Mucosa of gallbladder (tissue), 1 donor: ENCODE results near the gene VPS50. TPM values are rescaled to one million over a fixed set of nuclear protein-coding genes. Genes with fewer than 3 reads are reported as not detected.
"Not testable (repeated sequence)": the region's sequence is repeated elsewhere in the genome, so short reads cannot be mapped to it uniquely, and the experiment has no call there.

Source experiments
- DNase-seq: peaks from one replicate; pipeline ENCODE4 v3.0.0-alpha.2; 2020; ENCODE audit warnings: low spot score
- total RNA-seq: library from RNA; stranded (reverse); gene quantifications from one replicate; pipeline ENCODE4 v1.2.1, GENCODE V29; 2021
- donor health status: DM: no; HTN: no; CAD: no.

The VPS50 gene
- total RNA-seq, 1 donor from 2014 or later: 21.0 TPM

- DNase-seq: no peak
These were observed 6.6 kb downstream of the VPS50 start for GRCh38 chr7:93238748-93239147.

GRCh38 chr7:93239824-93240223 lies 7.7 kb downstream of the VPS50 start:
- DNase-seq: no peak

GRCh38 chr7:93242106-93242505 lies 9.9 kb downstream of the VPS50 start:
- no peak for DNase-seq

- DNase-seq: no peak
These were observed 13.6 kb downstream of the VPS50 start for GRCh38 chr7:93245525-93246432.

- no peak for DNase-seq
These were observed 17.5 kb downstream of the VPS50 start for GRCh38 chr7:93249491-93250148.

GRCh38 chr7:93258661-93259060 lies 26.5 kb downstream of the VPS50 start:
- no peak for DNase-seq

GRCh38 chr7:93262535-93262934 lies 30.4 kb downstream of the VPS50 start:
- DNase-seq: no peak

GRCh38 chr7:93265220-93265619 lies 33.1 kb downstream of the VPS50 start:
- DNase-seq: no peak

GRCh38 chr7:93279541-93279940 lies 47.4 kb downstream of the VPS50 start:
- DNase-seq: no peak

GRCh38 chr7:93284908-93285307 lies 52.7 kb downstream of the VPS50 start:
- DNase-seq: no peak

GRCh38 chr7:93293229-93293628 lies 61.1 kb downstream of the VPS50 start:
- DNase-seq: no peak

GRCh38 chr7:93298206-93298605 lies 66.0 kb downstream of the VPS50 start:
- no peak for DNase-seq

- no peak for DNase-seq
These were observed 66.5 kb downstream of the VPS50 start for GRCh38 chr7:93298671-93299070.

- no peak for DNase-seq
These were observed 69.6 kb downstream of the VPS50 start for GRCh38 chr7:93301736-93302135.

- no peak for DNase-seq
These were observed 75.0 kb downstream of the VPS50 start for GRCh38 chr7:93307131-93307660.

GRCh38 chr7:93307943-93308342 lies 75.8 kb downstream of the VPS50 start:
- DNase-seq: no peak

- no peak for DNase-seq
These were observed 78.2 kb downstream of the VPS50 start for GRCh38 chr7:93310346-93310745.

- no peak for DNase-seq
These were observed 82.3 kb downstream of the VPS50 start for GRCh38 chr7:93314449-93314848.

- no peak for DNase-seq
These were observed 83.7 kb downstream of the VPS50 start for GRCh38 chr7:93315896-93316295.

- DNase-seq: no peak
These were observed 84.6 kb downstream of the VPS50 start for GRCh38 chr7:93316730-93317129.

GRCh38 chr7:93320887-93321286 lies 88.7 kb downstream of the VPS50 start:
- no peak for DNase-seq

GRCh38 chr7:93326291-93326690 lies 94.1 kb downstream of the VPS50 start:
- DNase-seq: not testable (repeated sequence)
